Mucosa of descending colon (tissue), 3 donors: ENCODE measurements around the gene PLAU. TPM values are rescaled to one million over a fixed set of nuclear protein-coding genes. Genes with fewer than 3 reads are reported as not detected.
"Not testable (repeated sequence)": the region's sequence is repeated elsewhere in the genome, so short reads cannot be mapped to it uniquely, and the experiment has no call there.

Experiments used
- ATAC-seq: fragments of 200-7000 bp; cut with Tn5 transposase; one replicate; pipeline ENCODE4 v1.9.1; 2020; ENCODE audit warnings: mild to moderate bottlenecking, moderate library complexity
- DNase-seq, 3 donors: peaks; one replicate each; pipeline ENCODE4 v3.0.0-alpha.2; 2020
- H3K36me3 ChIP-seq: fragments of 200-600 bp; one replicate; pipeline ENCODE4 v1.8.0; 2021; ENCODE audit warnings: low read depth, mild to moderate bottlenecking
- H3K4me1 ChIP-seq: fragments of 200-600 bp; one replicate; pipeline ENCODE4 v1.8.0; 2021; ENCODE audit warnings: low read depth, mild to moderate bottlenecking
- H3K4me3 ChIP-seq: fragments of 200-600 bp; one replicate; pipeline ENCODE4 v1.8.0; 2021; ENCODE audit warnings: mild to moderate bottlenecking
- H3K9me3 ChIP-seq: fragments of 200-600 bp; one replicate; pipeline ENCODE4 v1.8.0; 2021; ENCODE audit warnings: mild to moderate bottlenecking
- intact Hi-C, 2 donors: fragments of 100-400 bp; cut with DNase I in 1 of 2; cut with micrococcal nuclease in 1 of 2; formaldehyde crosslinking; loops; one replicate each; pipeline versions ENCODE4 v1.11.0 to v1.11.1; 2022; cut with DNase I, micrococcal nuclease
- total RNA-seq, 3 donors: library from RNA; stranded (reverse); fragmentation: NEBNext Ultra II Directional in 2 of 3; extraction: Animal tissue kit (Norgen Biotek cat#: 25700) in 2 of 3; gene quantifications; one replicate each; pipeline versions ENCODE4 v1.2.1 to v1.2.4, GENCODE V29; 2021 to 2023
- TF ChIP-seq, protein P1 (sequence below): fragments of 200-600 bp; IDR thresholded peaks from one replicate; pipeline ENCODE4 v1.8.0; 2022; ENCODE audit warnings: antibody characterized with exemption, mild to moderate bottlenecking
- donor health status: DM: no; HTN: no; CAD: no; lungs with moderate emphysema.
- donor health status: DM: no; HTN: no; CAD: no.
- donor health status: DM: no; HTN: yes; CAD: no.

PLAU gene
- total RNA-seq, 3 donors from 2014 or later, result 4.6 to 10.3 (median 5.8) TPM

DNA sequence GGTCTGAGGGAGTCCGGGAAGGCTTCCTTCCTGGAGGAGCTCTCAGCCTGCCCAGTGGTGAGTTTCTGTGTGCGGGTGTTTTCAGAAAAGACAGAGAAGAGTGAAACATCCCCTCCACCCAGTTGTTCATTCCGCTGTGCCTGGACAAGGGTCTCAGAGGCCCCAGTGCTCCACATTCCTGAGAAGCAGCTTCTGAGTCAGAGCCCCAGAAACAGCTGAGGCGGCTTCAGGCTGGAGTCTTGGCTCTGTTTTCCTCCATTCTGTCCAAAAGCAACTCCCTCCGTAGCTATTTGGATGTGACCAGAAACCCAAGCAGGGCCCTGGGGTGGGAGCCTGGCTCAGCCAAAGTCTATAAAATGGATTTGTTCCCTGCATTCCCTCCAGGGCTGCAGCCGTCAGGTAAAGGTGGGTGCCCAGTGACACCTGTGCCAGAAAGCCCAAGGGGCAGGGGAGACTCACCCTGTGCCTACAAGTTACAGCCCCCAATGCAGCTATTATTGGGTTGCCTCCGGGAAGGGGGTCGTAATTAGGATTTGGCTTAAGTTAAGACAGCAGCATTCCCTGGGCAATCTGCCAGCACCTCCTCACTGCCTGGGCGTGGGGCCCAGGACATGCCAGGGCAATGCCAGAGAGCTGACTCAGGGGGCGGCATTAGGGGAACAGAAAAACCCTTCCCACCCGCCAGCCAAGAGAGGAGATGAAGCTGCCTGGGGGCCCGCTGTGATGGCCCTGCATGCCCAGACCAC, 23.5 kb upstream of the PLAU start:
- Histone ChIP-seq H3K4me1 (peaks cover 4% of the 10 kb centered on the region), H3K36me3 (no peaks in the 10 kb centered on the region), H3K4me3 (no peak overlapping the region), H3K9me3 (no peaks in the 10 kb centered on the region)
- DNase-seq (peak in 2 of 3 donors; percentile 41 to 59), ATAC-seq (peak; percentile 39)
- TF ChIP-seq, protein P1, sequence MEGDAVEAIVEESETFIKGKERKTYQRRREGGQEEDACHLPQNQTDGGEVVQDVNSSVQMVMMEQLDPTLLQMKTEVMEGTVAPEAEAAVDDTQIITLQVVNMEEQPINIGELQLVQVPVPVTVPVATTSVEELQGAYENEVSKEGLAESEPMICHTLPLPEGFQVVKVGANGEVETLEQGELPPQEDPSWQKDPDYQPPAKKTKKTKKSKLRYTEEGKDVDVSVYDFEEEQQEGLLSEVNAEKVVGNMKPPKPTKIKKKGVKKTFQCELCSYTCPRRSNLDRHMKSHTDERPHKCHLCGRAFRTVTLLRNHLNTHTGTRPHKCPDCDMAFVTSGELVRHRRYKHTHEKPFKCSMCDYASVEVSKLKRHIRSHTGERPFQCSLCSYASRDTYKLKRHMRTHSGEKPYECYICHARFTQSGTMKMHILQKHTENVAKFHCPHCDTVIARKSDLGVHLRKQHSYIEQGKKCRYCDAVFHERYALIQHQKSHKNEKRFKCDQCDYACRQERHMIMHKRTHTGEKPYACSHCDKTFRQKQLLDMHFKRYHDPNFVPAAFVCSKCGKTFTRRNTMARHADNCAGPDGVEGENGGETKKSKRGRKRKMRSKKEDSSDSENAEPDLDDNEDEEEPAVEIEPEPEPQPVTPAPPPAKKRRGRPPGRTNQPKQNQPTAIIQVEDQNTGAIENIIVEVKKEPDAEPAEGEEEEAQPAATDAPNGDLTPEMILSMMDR, result no peak
- intact Hi-C loops, result loop anchor here in 1 of 2 donors (5.0 kb wide), 2 partner anchors 55 to 195 kb away; no protein-coding TSS in a partner anchor

DNA sequence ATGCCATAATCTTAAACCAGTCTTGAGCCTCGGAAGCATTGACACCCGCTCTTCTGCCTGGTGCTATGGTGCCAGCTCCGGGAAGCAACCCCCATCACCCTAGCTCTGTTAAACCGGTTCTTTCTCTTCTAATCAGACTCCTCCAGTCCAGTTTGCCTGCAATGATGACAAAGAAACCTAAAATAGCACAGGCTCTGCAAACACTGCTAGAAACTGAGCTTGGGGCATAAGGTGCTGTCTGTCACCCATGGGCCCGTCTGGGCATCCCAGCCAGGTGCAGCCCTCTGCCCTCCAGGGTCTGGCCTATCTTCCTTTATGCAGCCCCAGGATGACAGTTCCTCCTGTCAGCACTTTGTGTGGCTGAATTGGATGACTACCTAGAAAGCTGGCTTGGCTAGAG, 22.4 kb upstream of the PLAU start:
- no peak for DNase-seq
- TF ChIP-seq, protein P1, result no peak
- no peak overlapping the region for H3K4me3 ChIP-seq
- intact Hi-C loops, result loop anchor here in 1 of 2 donors (5.0 kb wide), 2 partner anchors 54 to 194 kb away; no protein-coding TSS in a partner anchor
- H3K36me3 ChIP-seq, result no peaks in the 10 kb centered on the region
- H3K4me1 ChIP-seq, result peaks cover 4% of the 10 kb centered on the region
- no peaks in the 10 kb centered on the region for H3K9me3 ChIP-seq
- peak; percentile 9 for ATAC-seq

DNA sequence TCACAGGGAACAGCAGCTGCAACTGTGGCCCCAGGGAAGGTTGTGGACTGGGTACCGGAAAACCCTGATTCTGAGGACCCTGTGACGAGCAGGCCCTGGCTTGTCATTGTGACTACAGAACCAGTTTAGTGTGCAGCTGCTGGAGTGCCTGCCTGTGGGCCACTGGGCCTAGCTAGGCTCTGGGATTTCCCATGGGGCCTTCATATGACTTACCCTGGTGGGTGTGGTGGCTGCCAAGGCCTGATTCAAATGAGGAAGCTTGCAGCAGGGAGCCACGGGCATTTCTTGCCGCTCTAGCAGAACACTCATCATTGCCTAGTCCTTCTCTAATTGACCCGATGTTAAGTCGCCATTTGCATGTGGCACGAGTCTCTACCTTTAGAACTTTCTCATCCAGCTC, 21.9 kb upstream of the PLAU start:
- TF ChIP-seq, protein P1, result no peak
- intact Hi-C loops, result loop anchor here in 1 of 2 donors (5.0 kb wide), 2 partner anchors 53 to 193 kb away; no protein-coding TSS in a partner anchor
- Histone ChIP-seq H3K9me3 (no peaks in the 10 kb centered on the region), H3K36me3 (no peaks in the 10 kb centered on the region), H3K4me1 (peaks cover 4% of the 10 kb centered on the region), H3K4me3 (no peak overlapping the region)
- peak; percentile 54 to 74 (median 56) for DNase-seq
- peak; percentile 76 for ATAC-seq

DNA sequence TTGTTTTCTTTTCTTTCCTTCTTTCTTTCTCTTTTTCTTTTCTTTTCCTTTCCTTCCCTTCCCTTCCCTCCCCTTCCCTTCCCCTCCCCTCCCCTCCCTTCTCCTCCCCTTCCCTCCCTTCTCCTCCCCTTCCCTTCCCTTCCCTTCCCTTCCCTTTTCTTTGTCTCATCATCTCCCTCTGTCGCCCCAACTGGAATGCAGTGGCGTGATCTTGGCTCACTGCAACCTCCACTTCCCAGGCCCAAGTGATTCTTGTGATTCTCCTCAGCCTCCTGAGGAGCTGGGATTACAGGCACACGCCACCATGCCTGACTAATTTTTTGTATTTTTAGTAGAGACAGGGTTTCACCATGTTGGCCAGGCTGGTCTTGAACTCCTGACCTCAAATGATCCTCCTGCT, 21.5 kb upstream of the PLAU start:
- H3K36me3 ChIP-seq, H3K4me3 ChIP-seq, ATAC-seq, H3K4me1 ChIP-seq, DNase-seq, H3K9me3 ChIP-seq: not testable (repeated sequence)
- intact Hi-C loops, result loop anchor here in 1 of 2 donors (5.0 kb wide), 2 partner anchors 53 to 193 kb away; no protein-coding TSS in a partner anchor

DNA sequence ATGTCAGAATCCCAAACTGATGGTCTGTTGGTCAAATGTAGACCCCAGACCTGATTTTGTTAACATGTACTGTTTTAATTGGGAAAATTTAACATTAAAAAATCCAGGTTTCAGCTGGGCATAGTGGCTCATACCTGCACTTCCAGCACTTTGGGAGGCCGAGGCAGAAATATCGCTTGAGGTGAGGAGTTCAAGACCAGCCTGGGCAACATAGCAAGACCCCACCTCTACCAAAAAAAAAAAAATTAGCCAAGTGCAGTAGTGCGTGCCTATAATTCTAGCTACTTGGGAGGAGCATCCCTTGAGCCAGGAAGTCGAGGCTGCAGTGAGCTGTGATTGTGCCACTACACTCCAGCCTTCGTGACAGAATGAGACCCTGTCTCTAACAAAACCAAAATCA, 20.7 kb upstream of the PLAU start:
- ATAC-seq (no peak), DNase-seq (no peak)
- intact Hi-C loops, result loop anchor here in 1 of 2 donors (5.0 kb wide), 1 partner anchor 52 kb away; no protein-coding TSS in a partner anchor
- Histone ChIP-seq H3K36me3 (no peaks in the 10 kb centered on the region), H3K4me3 (no peak overlapping the region), H3K4me1 (peaks cover 4% of the 10 kb centered on the region), H3K9me3 (no peaks in the 10 kb centered on the region)
- TF ChIP-seq, protein P1, result no peak

DNA sequence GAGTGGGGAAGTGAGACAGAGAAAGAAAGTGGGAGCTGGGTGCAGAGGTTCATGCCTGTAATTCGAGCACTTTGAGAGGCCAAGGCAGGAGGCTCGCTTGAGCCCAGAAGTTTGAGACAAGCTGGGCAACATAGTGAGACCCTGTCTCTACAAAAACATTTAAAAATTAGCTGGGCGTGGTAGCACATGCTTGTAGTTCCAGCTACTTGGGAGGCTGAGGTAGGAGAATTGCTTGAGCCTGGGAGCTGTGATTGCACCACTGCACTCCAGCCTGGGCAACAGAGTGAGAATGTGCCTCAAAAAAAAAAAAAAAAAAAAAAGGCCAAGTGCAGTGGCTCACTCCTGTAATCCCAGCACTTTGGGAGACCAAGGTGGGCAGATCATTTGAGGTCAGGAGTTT, 20.1 kb upstream of the PLAU start:
- H3K4me1 ChIP-seq, H3K9me3 ChIP-seq, H3K4me3 ChIP-seq, H3K36me3 ChIP-seq, DNase-seq, ATAC-seq: not testable (repeated sequence)
- intact Hi-C loops, result loop anchor here in 1 of 2 donors (5.0 kb wide), 1 partner anchor 51 kb away; no protein-coding TSS in a partner anchor
